ENCODE results near the gene DNAJC30. TPM values are rescaled to one million over a fixed set of nuclear protein-coding genes. Genes with fewer than 3 reads are reported as not detected.
"Not testable (repeated sequence)": the region's sequence is repeated elsewhere in the genome, so short reads cannot be mapped to it uniquely, and the experiment has no call there.

Gene DNAJC30
- total RNA-seq, 1 donor from 2014 or later: 14.7 TPM

DNA sequence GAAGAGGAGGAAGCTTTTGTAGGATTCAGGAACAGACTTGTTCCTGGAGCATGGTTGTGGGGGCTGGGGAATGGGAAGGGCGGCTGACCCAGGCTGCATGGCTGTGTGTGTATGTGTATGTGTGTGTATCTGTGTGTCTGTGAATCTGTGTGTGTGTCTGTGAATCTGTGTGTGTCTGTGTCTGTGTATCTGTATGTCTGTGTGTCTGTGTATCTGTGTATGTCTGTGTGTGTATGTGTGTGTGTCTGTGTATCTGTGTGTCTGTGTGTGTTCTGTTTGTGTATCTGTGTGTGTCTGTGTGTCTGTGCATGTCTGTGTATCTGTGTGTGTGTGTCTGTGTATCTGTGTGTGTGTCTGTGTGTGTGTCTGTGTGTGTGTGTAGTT lies 42.8 kb upstream of the DNAJC30 start:
- Mint-ChIP-seq H3K36me3 (no peaks in the 10 kb centered on the region), H3K27ac (no peak overlapping the region), H3K4me1 (ENCODE audit: unreplicated experiment) (peaks cover 5% of the 10 kb centered on the region), H3K9me3 (no peaks in the 10 kb centered on the region), H3K4me3 (no peak overlapping the region), H3K27me3 (peaks cover 3% of the 10 kb centered on the region)
- DNase-seq (ENCODE audit: extremely low spot score, unreplicated experiment): no peak
- TF ChIP-seq, protein P1, sequence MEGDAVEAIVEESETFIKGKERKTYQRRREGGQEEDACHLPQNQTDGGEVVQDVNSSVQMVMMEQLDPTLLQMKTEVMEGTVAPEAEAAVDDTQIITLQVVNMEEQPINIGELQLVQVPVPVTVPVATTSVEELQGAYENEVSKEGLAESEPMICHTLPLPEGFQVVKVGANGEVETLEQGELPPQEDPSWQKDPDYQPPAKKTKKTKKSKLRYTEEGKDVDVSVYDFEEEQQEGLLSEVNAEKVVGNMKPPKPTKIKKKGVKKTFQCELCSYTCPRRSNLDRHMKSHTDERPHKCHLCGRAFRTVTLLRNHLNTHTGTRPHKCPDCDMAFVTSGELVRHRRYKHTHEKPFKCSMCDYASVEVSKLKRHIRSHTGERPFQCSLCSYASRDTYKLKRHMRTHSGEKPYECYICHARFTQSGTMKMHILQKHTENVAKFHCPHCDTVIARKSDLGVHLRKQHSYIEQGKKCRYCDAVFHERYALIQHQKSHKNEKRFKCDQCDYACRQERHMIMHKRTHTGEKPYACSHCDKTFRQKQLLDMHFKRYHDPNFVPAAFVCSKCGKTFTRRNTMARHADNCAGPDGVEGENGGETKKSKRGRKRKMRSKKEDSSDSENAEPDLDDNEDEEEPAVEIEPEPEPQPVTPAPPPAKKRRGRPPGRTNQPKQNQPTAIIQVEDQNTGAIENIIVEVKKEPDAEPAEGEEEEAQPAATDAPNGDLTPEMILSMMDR (conservative IDR thresholded peaks at IDR 0.05): no peak

DNA sequence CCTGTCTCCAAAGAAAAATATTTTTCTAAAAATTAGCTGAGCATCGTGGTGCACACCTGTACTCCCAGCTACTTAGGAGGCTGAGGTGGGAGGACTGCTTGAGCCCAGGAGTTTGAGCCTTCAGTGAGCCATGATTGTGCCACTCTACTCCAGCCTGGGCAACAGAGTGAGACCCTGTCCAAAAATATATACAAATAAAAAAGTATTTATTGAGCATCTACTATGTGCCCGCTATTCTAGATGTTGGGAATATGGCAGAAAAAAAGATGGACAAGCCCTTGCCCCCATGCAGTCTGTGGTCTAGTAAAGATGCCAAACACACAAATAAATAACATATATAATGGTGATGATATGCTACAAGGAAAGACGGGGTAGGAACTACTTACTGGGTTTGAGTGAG lies 40.6 kb upstream of the DNAJC30 start:
- no peaks in the 10 kb centered on the region for H3K9me3 Mint-ChIP-seq

DNA sequence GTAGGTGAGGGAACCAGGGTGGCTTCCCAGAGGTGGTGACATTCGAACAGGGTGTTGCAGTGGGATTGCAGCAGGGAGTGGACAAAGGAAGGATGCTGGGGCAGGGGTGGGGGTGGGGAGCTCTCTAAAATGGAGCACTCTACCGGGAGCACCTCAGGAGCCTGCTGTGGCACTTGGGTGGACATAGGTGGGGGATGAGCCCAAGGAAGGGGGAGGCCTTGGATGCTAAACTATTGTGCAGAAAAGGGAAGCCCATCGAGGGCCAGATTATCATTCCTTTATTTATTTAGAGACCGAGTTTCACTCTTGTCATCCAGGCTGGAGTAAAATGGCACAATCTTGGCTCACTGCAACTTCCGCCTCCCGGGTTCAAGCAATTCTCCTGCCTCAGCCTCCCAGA lies 39.5 kb upstream of the DNAJC30 start:
- H3K4me3 Mint-ChIP-seq: no peak overlapping the region
- H3K9me3 Mint-ChIP-seq: no peaks in the 10 kb centered on the region
- no peak overlapping the region for H3K27ac Mint-ChIP-seq
- H3K27me3 Mint-ChIP-seq: peaks cover 5% of the 10 kb centered on the region
- peaks cover 4% of the 10 kb centered on the region for H3K4me1 Mint-ChIP-seq (ENCODE audit: unreplicated experiment)
- DNase-seq (ENCODE audit: extremely low spot score, unreplicated experiment): no peak
- TF ChIP-seq, protein P1 (conservative IDR thresholded peaks at IDR 0.05): no peak
- H3K36me3 Mint-ChIP-seq: no peaks in the 10 kb centered on the region

More for the DNA sequence above, 40.6 kb upstream of the DNAJC30 start:
- no peaks in the 10 kb centered on the region for H3K4me1 Mint-ChIP-seq (ENCODE audit: unreplicated experiment)
- no peak overlapping the region for H3K4me3 Mint-ChIP-seq
- TF ChIP-seq, protein P1 (conservative IDR thresholded peaks at IDR 0.05): no peak
- H3K27me3 Mint-ChIP-seq: peaks cover 8% of the 10 kb centered on the region
- no peak for DNase-seq (ENCODE audit: extremely low spot score, unreplicated experiment)
- no peak overlapping the region for H3K27ac Mint-ChIP-seq
- H3K36me3 Mint-ChIP-seq: no peaks in the 10 kb centered on the region

DNA sequence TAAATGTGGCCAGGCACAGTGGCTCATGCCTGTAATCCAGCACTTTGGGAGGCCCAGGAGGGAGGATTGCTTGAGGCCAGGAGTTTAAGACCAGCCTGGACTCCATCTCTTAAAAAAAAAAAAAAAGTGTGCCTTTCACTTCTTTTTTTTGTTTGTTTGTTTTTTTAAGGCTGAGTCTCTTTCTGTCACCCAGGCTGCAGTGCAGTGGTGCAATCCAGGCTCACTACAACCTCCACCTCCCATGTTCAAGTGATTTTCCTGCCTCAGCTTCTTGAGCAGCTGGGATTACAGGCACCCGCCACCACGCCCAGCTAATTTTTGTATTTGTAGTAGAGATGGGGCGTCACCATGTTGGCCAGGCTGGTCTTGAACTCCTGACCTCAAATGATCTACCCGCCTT lies 38.9 kb upstream of the DNAJC30 start:
- H3K27ac Mint-ChIP-seq; H3K36me3 Mint-ChIP-seq; H3K9me3 Mint-ChIP-seq; H3K4me1 Mint-ChIP-seq (ENCODE audit: unreplicated experiment); H3K4me3 Mint-ChIP-seq; H3K27me3 Mint-ChIP-seq; DNase-seq (ENCODE audit: extremely low spot score, unreplicated experiment): not testable (repeated sequence)

DNA sequence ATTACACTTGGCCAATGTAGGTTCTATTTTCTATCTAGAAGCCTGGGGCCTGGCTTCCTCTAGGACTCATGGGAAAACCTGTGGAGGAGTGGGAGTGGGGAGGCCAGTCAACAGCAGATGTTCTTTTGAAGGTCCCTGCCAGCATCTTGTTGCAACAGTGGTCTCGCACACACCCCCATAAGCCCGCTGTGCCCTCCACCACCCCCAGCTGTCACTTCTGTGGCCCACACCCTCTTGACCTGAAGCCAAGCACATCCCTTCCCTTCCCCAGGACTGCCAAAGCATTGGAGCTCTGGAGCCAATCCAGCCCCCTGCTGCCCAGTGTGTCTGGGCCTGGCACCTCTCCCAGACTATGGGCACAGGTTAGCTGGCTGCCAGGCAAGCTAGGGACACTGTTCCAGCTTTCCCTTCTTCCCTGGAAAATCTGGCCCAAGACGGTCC lies 38.1 kb upstream of the DNAJC30 start:
- Mint-ChIP-seq H3K27me3 (peaks cover 5% of the 10 kb centered on the region), H3K36me3 (no peaks in the 10 kb centered on the region), H3K9me3 (no peaks in the 10 kb centered on the region), H3K27ac (no peak overlapping the region), H3K4me3 (peak overlapping the region; percentile 82), H3K4me1 (ENCODE audit: unreplicated experiment) (peaks cover 8% of the 10 kb centered on the region)
- TF ChIP-seq, protein P1 (conservative IDR thresholded peaks at IDR 0.05): no peak
- no peak for DNase-seq (ENCODE audit: extremely low spot score, unreplicated experiment)

DNA sequence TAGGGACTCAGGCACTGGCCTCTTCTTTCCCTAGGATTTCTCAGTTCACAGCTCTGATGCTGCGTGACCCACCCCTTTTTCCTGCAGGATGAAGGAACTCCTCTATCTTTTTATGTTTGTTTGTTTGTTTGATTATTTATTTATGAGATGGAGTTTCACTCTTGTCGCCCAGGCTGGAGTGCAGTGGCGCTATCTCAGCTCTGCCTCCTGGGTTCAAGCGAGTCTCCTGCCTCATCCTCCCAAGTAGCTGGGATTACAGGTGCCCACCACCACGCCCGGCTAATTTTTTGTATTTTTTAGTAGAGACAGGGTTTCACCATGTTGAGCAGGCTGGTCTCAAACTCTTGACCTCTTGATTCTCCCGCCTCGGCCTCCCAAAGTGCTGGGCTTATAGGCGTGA lies 37.2 kb upstream of the DNAJC30 start:
- Mint-ChIP-seq H3K27ac (peak overlapping the region; percentile 43), H3K4me3 (peak overlapping the region; percentile 85), H3K4me1 (ENCODE audit: unreplicated experiment) (peaks cover 17% of the 10 kb centered on the region)
- H3K36me3 Mint-ChIP-seq; DNase-seq (ENCODE audit: extremely low spot score, unreplicated experiment); H3K27me3 Mint-ChIP-seq; H3K9me3 Mint-ChIP-seq: not testable (repeated sequence)

DNA sequence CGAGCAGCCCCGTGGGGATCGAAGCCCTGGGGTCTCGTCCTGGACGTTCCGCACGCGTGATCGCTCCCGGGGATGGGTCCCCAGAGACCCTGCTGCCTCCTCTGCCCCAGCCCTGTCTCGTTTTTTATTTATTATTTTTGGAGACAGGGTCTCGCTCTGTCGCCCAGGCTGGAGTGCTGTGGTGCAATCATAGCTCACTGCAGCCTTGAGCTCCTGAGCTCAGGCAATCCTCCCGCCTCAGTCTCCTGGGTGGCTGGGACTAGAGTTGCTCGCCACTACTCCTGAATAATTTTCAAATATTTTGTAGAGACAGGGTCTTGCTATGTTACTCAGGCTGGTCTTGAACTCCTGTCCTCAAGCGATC lies 36.5 kb upstream of the DNAJC30 start:
- H3K27me3 Mint-ChIP-seq: peaks cover 5% of the 10 kb centered on the region

More for the DNA sequence above, 36.5 kb upstream of the DNAJC30 start:
- no peaks in the 10 kb centered on the region for H3K36me3 Mint-ChIP-seq
- no peak overlapping the region for H3K27ac Mint-ChIP-seq
- no peaks in the 10 kb centered on the region for H3K9me3 Mint-ChIP-seq
- DNase-seq (ENCODE audit: extremely low spot score, unreplicated experiment): no peak
- peaks cover 18% of the 10 kb centered on the region for H3K4me1 Mint-ChIP-seq (ENCODE audit: unreplicated experiment)
- H3K4me3 Mint-ChIP-seq: peak overlapping the region; percentile 85
- TF ChIP-seq, protein P1 (conservative IDR thresholded peaks at IDR 0.05): no peak
